ENCODE results near the gene ALS2. TPM values are rescaled to one million over a fixed set of nuclear protein-coding genes. Genes with fewer than 3 reads are reported as not detected.

ALS2 gene
- total and polyA plus RNA-seq, 2 of the 8 experiments (the other 6 are each of a cell fraction or from before 2014, with no cell fraction given) = 12.1 to 34.5 TPM

GRCh38 chr2:201777869-201778268 lies 2.9 kb downstream of the ALS2 start:
- no peak overlapping the region for H3K4me3 ChIP-seq (ENCODE audit: extremely low read depth in 1 of 4, insufficient read depth in 2 of 4, low read depth in 3 of 4, low read length in 4 of 4)

More at GRCh38 chr2:201777869-201778268, 2.9 kb downstream of the ALS2 start:
- no peak overlapping the region for H2BK12ac ChIP-seq (ENCODE audit: low read depth, low read length)
- CTCF ChIA-PET (ENCODE audit: partially characterized antibody) = interaction anchor here (0.5 to 1.7 kb wide), 4 partner anchors 17 to 338 kb away, joined by 3 to 6 read pairs (median 3); no protein-coding TSS in a partner anchor
- no peaks in the 10 kb centered on the region; the same call in 1 of the 2 replicates for H3K79me1 ChIP-seq (ENCODE audit: low read depth, low read length)
- H3K4me1 ChIP-seq (replicated peaks in 1 of 4; ENCODE audit: control insufficient read depth in 3 of 4, insufficient read depth in 4 of 4, low read length in 3 of 4) = peaks cover 3 to 12% (median 8%) of the 10 kb centered on the region in 4 experiments; a peak in 5 of 7 replicates
- no peaks in the 10 kb centered on the region for H3K27me3 ChIP-seq (replicated peaks in 1 of 4; ENCODE audit: control insufficient read depth in 3 of 4, extremely low read depth in 1 of 4, insufficient read depth in 3 of 4, low read length in 3 of 4)
- peaks cover 3 to 72% of the 10 kb centered on the region in 2 experiments; a peak in 3 of 4 replicates for H3K79me2 ChIP-seq (ENCODE audit: control insufficient read depth in 1 of 2, insufficient read depth in 2 of 2, low read length in 2 of 2)
- no peak overlapping the region for H2AK5ac ChIP-seq (ENCODE audit: low read depth, low read length)
- no peak overlapping the region for H4K5ac ChIP-seq (ENCODE audit: insufficient read length, low read depth, low read length)
- no peak overlapping the region for H3K18ac ChIP-seq (ENCODE audit: extremely low read depth, low read length)
- no peaks in the 10 kb centered on the region for H4K20me1 ChIP-seq (replicated peaks in 1 of 2; ENCODE audit: control insufficient read depth in 1 of 2, insufficient read depth in 2 of 2, low read length in 2 of 2)
- no peak overlapping the region for H2BK120ac ChIP-seq (replicated peaks; ENCODE audit: low read depth, low read length)
- H3K4ac ChIP-seq (replicated peaks; ENCODE audit: insufficient read length, low read depth, low read length) = no peak overlapping the region
- no peak overlapping the region for H3K56ac ChIP-seq (replicated peaks; ENCODE audit: insufficient read length, low read depth, low read length)
- DNase-seq (ENCODE audit: low read depth in 1 of 2, low spot score in 2 of 2) (no peak), FAIRE-seq (no peak)
- H3K36me3 ChIP-seq (ENCODE audit: control insufficient read depth in 2 of 4, insufficient read depth in 4 of 4, low read length in 3 of 4) = no peaks in the 10 kb centered on the region
- H3K4me2 ChIP-seq (ENCODE audit: insufficient read depth in 1 of 2, low read depth in 2 of 2, low read length in 2 of 2) = no peak overlapping the region
- no peak overlapping the region for H2BK5ac ChIP-seq (ENCODE audit: low read depth, low read length)
- TF ChIP-seq NRF1 (IDR thresholded peaks at IDR 0.05; ENCODE audit: low read depth, low read length) = no peak
- TF ChIP-seq SRF (IDR thresholded peaks at IDR 0.05; ENCODE audit: low read depth, low read length) = no peak
- TF ChIP-seq YY1 (IDR thresholded peaks at IDR 0.05; ENCODE audit: low read depth, low read length) = no peak
- no peak for TF ChIP-seq TCF12 (IDR thresholded peaks at IDR 0.05; ENCODE audit: low read depth, low read length)
- TF ChIP-seq JUN (IDR thresholded peaks at IDR 0.05; ENCODE audit: low read depth, low read length) = no peak
- TF ChIP-seq RFX5 (IDR thresholded peaks at IDR 0.05; ENCODE audit: borderline replicate concordance, low read depth, low read length) = no peak
- no peak for TF ChIP-seq GTF2F1 (IDR thresholded peaks at IDR 0.05; ENCODE audit: borderline replicate concordance, low read depth, low read length)
- no peak for TF ChIP-seq BACH1 (IDR thresholded peaks at IDR 0.05; ENCODE audit: low read length)
- no peak for TF ChIP-seq SIN3A (conservative IDR thresholded peaks at IDR 0.05 in 1 of 2, IDR thresholded peaks at IDR 0.05 in 1 of 2; ENCODE audit: low read depth in 1 of 2, low read length in 2 of 2)
- no peak for TF ChIP-seq CTBP2 (IDR thresholded peaks at IDR 0.05; ENCODE audit: borderline replicate concordance, insufficient read depth, insufficient read length, low read length)
- no peak for TF ChIP-seq TAF7 (optimal IDR thresholded peaks at IDR 0.05; ENCODE audit: borderline replicate concordance, low read depth, low read length)
- TF ChIP-seq CHD1 (IDR thresholded peaks at IDR 0.05; ENCODE audit: low read depth, low read length) = no peak
- TF ChIP-seq CHD2 (IDR thresholded peaks at IDR 0.05; ENCODE audit: low read length) = no peak
- no peak for TF ChIP-seq ASH2L (IDR thresholded peaks at IDR 0.05; ENCODE audit: low read length)
- TF ChIP-seq EZH2 (IDR thresholded peaks at IDR 0.05; ENCODE audit: low read depth, low read length, severe bottlenecking) = no peak
- no peak overlapping the region for H3K23ac ChIP-seq (ENCODE audit: insufficient read length)
- H2BK15ac ChIP-seq (ENCODE audit: low read length) = no peak overlapping the region
- no peak overlapping the region for H3K27ac ChIP-seq (ENCODE audit: low read depth, low read length)
- H2AFZ ChIP-seq (ENCODE audit: low read length) = no peak overlapping the region
- H2BK20ac ChIP-seq (ENCODE audit: low read length) = no peak overlapping the region
- peaks cover 14% of the 10 kb centered on the region for H3K23me2 ChIP-seq (ENCODE audit: low read depth, low read length)
- no peak overlapping the region for H3K14ac ChIP-seq (ENCODE audit: insufficient read length)
- POLR2A ChIA-PET (ENCODE audit: partially characterized antibody) = no interaction called here
- no peak overlapping the region for H4K8ac ChIP-seq (ENCODE audit: extremely low read depth, insufficient read depth, low read length)
- no peaks in the 10 kb centered on the region for H3K9me3 ChIP-seq (ENCODE audit: insufficient read depth in 2 of 2, low read depth in 1 of 2, low read length in 1 of 2)
- no peak overlapping the region for H4K91ac ChIP-seq (replicated peaks; ENCODE audit: insufficient read length, low read length)
- H3K9ac ChIP-seq (replicated peaks in 1 of 4; ENCODE audit: extremely low read depth in 1 of 4, low read depth in 3 of 4, low read length in 3 of 4) = no peak overlapping the region

All from H1 (cell line).